K562 (cell line): ENCODE measurements around the gene KIF21A. TPM values are rescaled to one million over a fixed set of nuclear protein-coding genes. Genes with fewer than 3 reads are reported as not detected.
"Not testable (repeated sequence)": the region's sequence is repeated elsewhere in the genome, so short reads cannot be mapped to it uniquely, and the experiment has no call there.

Experiments
- ATAC-seq: fragments of 200-7000 bp; cut with Tn5 transposase; 3 replicates; pipeline ENCODE4 v1.9.1; 2020; ENCODE audit warnings: moderate library complexity
- BruUV-seq: library from RNA; stranded (reverse); fragments of 400-500 nt; replicated peaks from 2 replicates; lab custom pipeline; 2021; lab: Mats Ljungman, UMichigan
- CTCF ChIA-PET: fragments of 300-600 bp; formaldehyde crosslinking; extraction: SDS; loops from one replicate; lab custom pipeline; 2021; ENCODE audit warnings: low intra/inter-chr PET ratio; lab: Yijun Ruan, JAX
- POLR2A ChIA-PET: fragments of 300-600, 350-650 bp; sonication (Branson Sonifier 250); formaldehyde crosslinking; extraction: SDS; loops from one replicate; lab custom pipeline; 2021; ENCODE audit warnings: antibody characterized with exemption, inconsistent platforms; lab: Yijun Ruan, JAX
- DNase-seq, 4 experiments: peaks; one replicate each; pipeline versions ENCODE4 v3.0.0 to v3.0.0-alpha.2; 2011 to 2018; ENCODE audit warnings: low spot score in 3 of 4, mixed read lengths in 3 of 4; ENCODE audit errors: extremely low read depth in 1 of 4
- FAIRE-seq: peaks from 2 replicates; lab custom pipeline; 2011; peaks lifted over from hg19 to GRCh38; lab: Jason Lieb, UNC
- H2AFZ ChIP-seq: 2 replicates; pipeline ENCODE4 v1.6.0; 2011; ENCODE audit warnings: low read depth, low read length, control low read depth, inconsistent platforms
- H3K27ac ChIP-seq: fragments of 200-600 bp; 3 replicates; pipeline ENCODE4 v1.8.0; 2011; ENCODE audit warnings: low read depth, mild to moderate bottlenecking, control low read depth, inconsistent platforms, low read length, moderate library complexity, mixed read lengths; ENCODE audit errors: extremely low read depth
- H3K27me3 ChIP-seq, 2 experiments: fragments of 300-600 bp in 1 of 2; 2 replicates in 1 of 2; 3 replicates in 1 of 2; pipeline versions ENCODE4 v1.6.0 to v1.8.0; 2011; ENCODE audit warnings: inconsistent platforms in 2 of 2, low read length in 2 of 2, mild to moderate bottlenecking in 1 of 2, mixed read lengths in 1 of 2, moderate library complexity in 1 of 2; ENCODE audit not compliant: control insufficient read depth in 2 of 2, insufficient read depth in 2 of 2
- H3K36me3 ChIP-seq: fragments of 300-600 bp; 3 replicates; pipeline ENCODE4 v1.8.0; 2011; ENCODE audit warnings: mild to moderate bottlenecking, low read length, inconsistent platforms; ENCODE audit not compliant: control insufficient read depth, insufficient read depth
- H3K4me1 ChIP-seq, 2 experiments: fragments of 200-600 bp in 1 of 2; replicated peaks in 1 of 2; 2 replicates in 1 of 2; 3 replicates in 1 of 2; pipeline versions ENCODE4 v1.5.1 to v1.8.0; 2011; ENCODE audit warnings: inconsistent platforms in 2 of 2, low read length in 2 of 2, mild to moderate bottlenecking in 1 of 2, mixed read lengths in 1 of 2, moderate library complexity in 1 of 2; ENCODE audit not compliant: control insufficient read depth in 2 of 2, insufficient read depth in 2 of 2
- H3K4me2 ChIP-seq: 2 replicates; pipeline ENCODE4 v1.6.1; 2011; ENCODE audit warnings: low read length, control low read depth, inconsistent platforms, mixed read lengths; ENCODE audit not compliant: insufficient read depth
- H3K4me3 ChIP-seq: fragments of 200-600 bp; sonication (generic), shearing (Covaris generic); 2 replicates; pipeline ENCODE4 v1.5.1; 2016; ENCODE audit warnings: control low read depth, inconsistent platforms
- H3K79me2 ChIP-seq: fragments of 200-600 bp; 3 replicates; pipeline ENCODE4 v1.8.0; 2011; ENCODE audit warnings: low read length, inconsistent platforms; ENCODE audit not compliant: control insufficient read depth, insufficient read depth
- H3K9ac ChIP-seq, 2 experiments: 2 replicates each; pipeline versions ENCODE4 v1.6.0 to v1.6.1; 2011; ENCODE audit warnings: low read depth in 2 of 2, low read length in 2 of 2, control low read depth in 1 of 2, inconsistent platforms in 1 of 2, mild to moderate bottlenecking in 1 of 2, mixed read lengths in 1 of 2; ENCODE audit not compliant: insufficient read depth in 1 of 2
- H3K9me1 ChIP-seq: one replicate; pipeline ENCODE4 v1.6.0; 2011; ENCODE audit warnings: inconsistent platforms, mild to moderate bottlenecking, low read length, moderate library complexity; ENCODE audit not compliant: control insufficient read depth, insufficient read depth
- H3K9me3 ChIP-seq: replicated peaks from 2 replicates; pipeline ENCODE4 v1.5.1; 2011; ENCODE audit warnings: low read depth, low read length, inconsistent platforms; ENCODE audit not compliant: control insufficient read depth, insufficient read depth
- H4K20me1 ChIP-seq: replicated peaks from 2 replicates; pipeline ENCODE4 v1.6.1; 2011; ENCODE audit warnings: low read length, inconsistent platforms, mixed read lengths; ENCODE audit not compliant: control insufficient read depth, insufficient read depth
- BRF1 ChIP-seq: IDR thresholded peaks from 3 replicates; pipeline ENCODE4 v1.6.1; 2011; ENCODE audit warnings: borderline replicate concordance, mild to moderate bottlenecking; ENCODE audit not compliant: insufficient read length; ENCODE audit errors: extremely low read depth
- CCAR2 ChIP-seq: fragments of 200-400 bp; formaldehyde crosslinking; IDR thresholded peaks from 2 replicates; pipeline ENCODE4 v1.6.1; 2017; ENCODE audit warnings: mild to moderate bottlenecking, low read depth, low read length
- COPS2 ChIP-seq: fragments of 450-650 bp; conservative IDR thresholded peaks from 2 replicates; pipeline ENCODE4 v1.6.1; 2016; ENCODE audit warnings: mild to moderate bottlenecking, moderate library complexity
- JUNB ChIP-seq: fragments of 450-650 bp; formaldehyde crosslinking; conservative IDR thresholded peaks from 2 replicates; pipeline ENCODE4 v1.4.0; 2020; ENCODE audit warnings: mild to moderate bottlenecking
- NBN ChIP-seq: fragments of 450-650 bp; IDR thresholded peaks from 2 replicates; pipeline ENCODE4 v1.6.1; 2016; ENCODE audit warnings: low read depth, mild to moderate bottlenecking
- RAD51 ChIP-seq: fragments of 450-650 bp; IDR thresholded peaks from 2 replicates; pipeline ENCODE4 v1.7.1; 2016; ENCODE audit warnings: low read depth, mild to moderate bottlenecking, borderline replicate concordance
- SETDB1 ChIP-seq: IDR thresholded peaks from one replicate; pipeline ENCODE4 v1.6.1; 2012; ENCODE audit warnings: low read length, control low read depth, inconsistent platforms
- SMARCA4 ChIP-seq: fragments of 450-650 bp; IDR thresholded peaks from 2 replicates; pipeline ENCODE4 v1.6.1; 2016
- SRSF1 ChIP-seq: fragments of 200-400 bp; formaldehyde crosslinking; IDR thresholded peaks from 2 replicates; pipeline ENCODE4 v1.6.1; 2017; ENCODE audit warnings: mild to moderate bottlenecking, low read depth, low read length, moderate library complexity
- ZHX1 ChIP-seq: fragments of 150-350 bp; conservative IDR thresholded peaks from 2 replicates; pipeline ENCODE4 v1.6.1; 2014; ENCODE audit warnings: low read length
- ZNF589 ChIP-seq: fragments of 200-800 bp; sonication (Bioruptor generic); IDR thresholded peaks from 2 replicates; pipeline ENCODE4 v1.6.1; 2016; ENCODE audit warnings: low read depth, missing genetic modification characterization, missing compliant biosample characterization
- ZNF644 ChIP-seq: fragments of 200-800 bp; sonication (Bioruptor generic); IDR thresholded peaks from 2 replicates; pipeline ENCODE4 v1.6.1; 2016; ENCODE audit warnings: low read depth, missing genetic modification characterization, missing compliant biosample characterization
- WGBS: fragments of 100-300 bp; shearing (Covaris generic); methylation state at CpG from one replicate; pipeline ENCODE4 v1.1.6; 2016; ENCODE audit warnings: low coverage, mixed read lengths; ENCODE audit not compliant: insufficient coverage; ENCODE audit errors: missing lambda C conversion rate; 5-methylcytosine and 5-hydroxymethylcytosine counted together
- in situ Hi-C: fragments of 300-500 bp; cut with MboI; formaldehyde crosslinking; loops from 4 replicates; pipeline ENCODE4 v1.15.0; 2018; ENCODE audit warnings: inconsistent platforms, mixed read lengths
- intact Hi-C: fragments of 100-400 bp; cut with micrococcal nuclease; formaldehyde crosslinking; loops from 2 replicates; pipeline ENCODE4 v1.14.2; 2022
- polyA plus RNA-seq, 8 experiments: library from polyadenylated mRNA; depleted of rRNA in 4 of 8; stranded (reverse) in 5 of 8; unstranded in 3 of 8; fragments of >200 nt; fragmentation: Nextera tagmentation in 2 of 8; fragmentation: Illumina TruSeq in 1 of 8; extraction: Ambion mirVana in 2 of 8; extraction: Trizol in 1 of 8; gene quantifications; 2 replicates each; pipeline versions ENCODE4 v1.2.1 to v1.2.3, GENCODE V29; 2011 to 2014; ENCODE audit warnings: inconsistent platforms in 1 of 8, missing spikeins in 1 of 8
- total RNA-seq, 7 experiments: library from RNA; depleted of rRNA in 6 of 7; stranded (reverse); fragments of >200 nt in 6 of 7; fragmentation: Illumina TruSeq in 2 of 7; extraction: Trizol in 2 of 7; gene quantifications; 2 replicates each; pipeline versions ENCODE4 v1.2.1 to v1.2.3, GENCODE V29; 2011 to 2021; ENCODE audit warnings: low replicate concordance in 1 of 7
- TF ChIP-seq, protein P1 (sequence below): fragments of 450-650 bp; IDR thresholded peaks from 2 replicates; pipeline ENCODE4 v1.7.1; 2018; ENCODE audit warnings: mild to moderate bottlenecking, low read depth; ENCODE audit not compliant: partially characterized antibody

KIF21A gene
- total and polyA plus RNA-seq, 9 of the 15 experiments (the other 6 are each of a cell fraction or from before 2014, with no cell fraction given) = 17.7 to 45.0 (median 30.3) TPM

- no peak overlapping the region for H3K27ac ChIP-seq
- in situ Hi-C loops (no loop called here), intact Hi-C loops (no loop called here)
- peaks cover 6% of the 10 kb centered on the region; the same call in 2 of the 3 replicates for H3K36me3 ChIP-seq
- ATAC-seq (no peak), DNase-seq (no peak), FAIRE-seq (no peak)
- no peaks in the 10 kb centered on the region for H3K9me3 ChIP-seq
- no peak for TF ChIP-seq SETDB1
- TF ChIP-seq SMARCA4 = no peak
- no peak for TF ChIP-seq COPS2
- TF ChIP-seq, protein P1, sequence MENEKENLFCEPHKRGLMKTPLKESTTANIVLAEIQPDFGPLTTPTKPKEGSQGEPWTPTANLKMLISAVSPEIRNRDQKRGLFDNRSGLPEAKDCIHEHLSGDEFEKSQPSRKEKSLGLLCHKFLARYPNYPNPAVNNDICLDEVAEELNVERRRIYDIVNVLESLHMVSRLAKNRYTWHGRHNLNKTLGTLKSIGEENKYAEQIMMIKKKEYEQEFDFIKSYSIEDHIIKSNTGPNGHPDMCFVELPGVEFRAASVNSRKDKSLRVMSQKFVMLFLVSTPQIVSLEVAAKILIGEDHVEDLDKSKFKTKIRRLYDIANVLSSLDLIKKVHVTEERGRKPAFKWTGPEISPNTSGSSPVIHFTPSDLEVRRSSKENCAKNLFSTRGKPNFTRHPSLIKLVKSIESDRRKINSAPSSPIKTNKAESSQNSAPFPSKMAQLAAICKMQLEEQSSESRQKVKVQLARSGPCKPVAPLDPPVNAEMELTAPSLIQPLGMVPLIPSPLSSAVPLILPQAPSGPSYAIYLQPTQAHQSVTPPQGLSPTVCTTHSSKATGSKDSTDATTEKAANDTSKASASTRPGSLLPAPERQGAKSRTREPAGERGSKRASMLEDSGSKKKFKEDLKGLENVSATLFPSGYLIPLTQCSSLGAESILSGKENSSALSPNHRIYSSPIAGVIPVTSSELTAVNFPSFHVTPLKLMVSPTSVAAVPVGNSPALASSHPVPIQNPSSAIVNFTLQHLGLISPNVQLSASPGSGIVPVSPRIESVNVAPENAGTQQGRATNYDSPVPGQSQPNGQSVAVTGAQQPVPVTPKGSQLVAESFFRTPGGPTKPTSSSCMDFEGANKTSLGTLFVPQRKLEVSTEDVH = no peak
- no peak for TF ChIP-seq SRSF1
- TF ChIP-seq RAD51 = no peak
- TF ChIP-seq JUNB (CRISPR knock-in tag) = no peak
- TF ChIP-seq NBN = no peak
- no peak for TF ChIP-seq ZNF644 (tag)
- TF ChIP-seq CCAR2 = no peak
- TF ChIP-seq ZHX1 = no peak
- TF ChIP-seq BRF1 = no peak
- TF ChIP-seq ZNF589 (CRISPR knock-in tag) = no peak
- no peak overlapping the region for H3K9ac ChIP-seq
- H3K4me3 ChIP-seq = no peak overlapping the region
- H4K20me1 ChIP-seq = no peaks in the 10 kb centered on the region
- H3K4me1 ChIP-seq = no peaks in the 10 kb centered on the region
- no peaks in the 10 kb centered on the region for H3K27me3 ChIP-seq
- no peaks in the 10 kb centered on the region for H3K79me2 ChIP-seq
- no TSS peak for BruUV-seq
- WGBS = 80% methylated on average over 1 of the region's 1 CpG
- ChIA-PET POLR2A (no interaction called here), CTCF (no interaction called here)
- H3K4me2 ChIP-seq = no peak overlapping the region
- H2AFZ ChIP-seq = no peak overlapping the region
- H3K9me1 ChIP-seq = no peaks in the 10 kb centered on the region
Measured at GRCh38 chr12:39296496-39296895, 146.4 kb downstream of the KIF21A start.

DNA sequence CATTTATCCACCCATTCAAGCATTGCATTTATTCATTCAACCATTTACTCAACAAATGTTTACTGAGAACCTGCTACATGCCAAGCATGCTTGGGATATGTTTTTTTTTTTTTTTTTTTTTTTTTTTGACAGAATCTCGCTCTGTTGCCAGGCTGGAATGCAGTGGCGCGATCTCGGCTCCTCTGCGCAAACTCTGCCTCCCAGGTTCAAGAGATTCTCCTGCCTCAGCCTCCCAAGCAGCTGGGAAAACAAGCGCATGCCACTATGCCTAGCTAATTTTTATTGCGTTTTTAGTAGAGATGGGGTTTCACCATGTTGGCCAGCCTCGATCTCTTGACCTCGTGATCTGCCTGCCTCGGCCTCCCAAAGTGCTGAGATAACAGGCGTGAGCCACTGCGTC lies 147.3 kb downstream of the KIF21A start:
- FAIRE-seq, H3K27ac ChIP-seq, H4K20me1 ChIP-seq, intact Hi-C loops, H3K4me1 ChIP-seq, H3K27me3 ChIP-seq, H3K9me3 ChIP-seq, H3K4me2 ChIP-seq, POLR2A ChIA-PET, H3K36me3 ChIP-seq, ATAC-seq, BruUV-seq, CTCF ChIA-PET, H3K9ac ChIP-seq, H3K79me2 ChIP-seq, H3K4me3 ChIP-seq, H2AFZ ChIP-seq, H3K9me1 ChIP-seq, in situ Hi-C loops, DNase-seq: not testable (repeated sequence)
- WGBS = 83% methylated on average over 2 of the region's 12 CpGs
